Keratinocyte (primary cell): ENCODE measurements around the gene OR4E1.

Experiments used
- EZH2 ChIP-seq: IDR thresholded peaks from one replicate; pipeline ENCODE4 v1.6.1; 2012; ENCODE audit warnings: inconsistent platforms, mild to moderate bottlenecking, low read length, moderate library complexity
- TF ChIP-seq, protein P1 (sequence below), 3 experiments: IDR thresholded peaks in 1 of 3; conservative IDR thresholded peaks in 1 of 3; optimal IDR thresholded peaks in 1 of 3; 2 replicates in 2 of 3; 3 replicates in 1 of 3; pipeline versions ENCODE3 to v1.5.1; 2011; ENCODE audit warnings: low read length in 3 of 3, mild to moderate bottlenecking in 3 of 3, moderate library complexity in 2 of 3, control low read depth in 1 of 3, inconsistent platforms in 1 of 3; ENCODE audit not compliant: insufficient read depth in 2 of 3; ENCODE audit errors: extremely low read depth in 1 of 3

DNA sequence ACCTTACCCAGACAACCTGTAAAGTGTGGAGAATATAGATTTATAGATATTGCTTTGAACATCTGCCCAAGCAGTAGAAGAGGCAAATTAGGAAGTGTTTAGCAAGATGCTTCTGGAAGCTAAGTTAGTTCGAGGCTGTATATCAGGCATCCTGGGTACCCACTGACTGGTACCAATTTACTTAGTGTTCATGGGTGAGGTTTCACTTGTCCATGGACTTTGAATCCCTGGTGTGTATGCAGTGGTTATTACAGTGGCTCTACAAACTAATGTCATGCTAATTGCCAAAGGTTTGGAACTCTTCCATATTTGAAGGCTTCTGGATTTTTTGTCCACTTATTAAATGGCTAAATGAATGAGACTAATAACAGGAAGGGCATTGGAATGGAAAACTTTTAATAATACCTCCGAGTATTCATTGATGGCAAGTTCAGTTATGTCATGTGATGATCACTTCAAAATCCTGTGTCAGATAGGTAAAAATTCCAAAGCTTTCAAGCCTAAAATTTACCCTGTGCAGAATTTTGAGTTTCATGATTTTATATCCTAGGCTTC is 20.2 kb downstream of the OR4E1 start, which contains the start of gene OR4E2:
- TF ChIP-seq, protein P1, sequence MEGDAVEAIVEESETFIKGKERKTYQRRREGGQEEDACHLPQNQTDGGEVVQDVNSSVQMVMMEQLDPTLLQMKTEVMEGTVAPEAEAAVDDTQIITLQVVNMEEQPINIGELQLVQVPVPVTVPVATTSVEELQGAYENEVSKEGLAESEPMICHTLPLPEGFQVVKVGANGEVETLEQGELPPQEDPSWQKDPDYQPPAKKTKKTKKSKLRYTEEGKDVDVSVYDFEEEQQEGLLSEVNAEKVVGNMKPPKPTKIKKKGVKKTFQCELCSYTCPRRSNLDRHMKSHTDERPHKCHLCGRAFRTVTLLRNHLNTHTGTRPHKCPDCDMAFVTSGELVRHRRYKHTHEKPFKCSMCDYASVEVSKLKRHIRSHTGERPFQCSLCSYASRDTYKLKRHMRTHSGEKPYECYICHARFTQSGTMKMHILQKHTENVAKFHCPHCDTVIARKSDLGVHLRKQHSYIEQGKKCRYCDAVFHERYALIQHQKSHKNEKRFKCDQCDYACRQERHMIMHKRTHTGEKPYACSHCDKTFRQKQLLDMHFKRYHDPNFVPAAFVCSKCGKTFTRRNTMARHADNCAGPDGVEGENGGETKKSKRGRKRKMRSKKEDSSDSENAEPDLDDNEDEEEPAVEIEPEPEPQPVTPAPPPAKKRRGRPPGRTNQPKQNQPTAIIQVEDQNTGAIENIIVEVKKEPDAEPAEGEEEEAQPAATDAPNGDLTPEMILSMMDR (optimal IDR thresholded peaks at IDR 0.05 in 1 of 3, IDR thresholded peaks at IDR 0.05 in 1 of 3, conservative IDR thresholded peaks at IDR 0.05 in 1 of 3; ENCODE audit: extremely low read depth in 1 of 3, insufficient read depth in 2 of 3, low read length in 3 of 3) = no peak
- TF ChIP-seq EZH2 = no peak
